HCT116 (cell line): ENCODE measurements around the gene SEMA4D. TPM values are rescaled to one million over a fixed set of nuclear protein-coding genes. Genes with fewer than 3 reads are reported as not detected.

Source experiments
- ATAC-seq: fragments of 200-7000 bp; cut with Tn5 transposase; 2 replicates; pipeline ENCODE4 v1.9.1; 2020; ENCODE audit warnings: mild to moderate bottlenecking, moderate library complexity
- BruUV-seq: library from RNA; stranded (reverse); fragments of 400-500 nt; replicated peaks from 2 replicates; lab custom pipeline; 2021; lab: Mats Ljungman, UMichigan
- CTCF ChIA-PET: fragments of 300-600 bp; sonication (Branson Sonifier 250); formaldehyde crosslinking; loops from one replicate; lab custom pipeline; 2021; ENCODE audit warnings: antibody characterized with exemption; lab: Charles Lee
- POLR2A ChIA-PET: fragments of 300-600, 350-600 bp; sonication (Branson Sonifier 250); formaldehyde crosslinking; loops from one replicate; lab custom pipeline; 2021; ENCODE audit warnings: antibody characterized with exemption; lab: Charles Lee
- RAD21 ChIA-PET, 2 experiments: fragments of 300-600 bp; sonication (Branson Sonifier 250); formaldehyde crosslinking; loops; one replicate each; lab custom pipeline; 2023; ENCODE audit warnings: low total read pairs in 2 of 2; ENCODE audit not compliant: uncharacterized antibody in 2 of 2, unreplicated experiment in 2 of 2, low non-redundant PET in 1 of 2; lab: Charles Lee
- DNase-seq: peaks from one replicate; pipeline ENCODE4 v3.0.0-alpha.2; 2010; ENCODE audit warnings: low read depth, low spot score
- H2AFZ ChIP-seq: fragments of 200-600 bp; shearing (Covaris generic), sonication (generic); 2 replicates; pipeline ENCODE4 v1.6.1; 2017; ENCODE audit warnings: low read depth, mixed run types, mixed read lengths, antibody characterized with exemption, low read length; ENCODE audit not compliant: poor library complexity, severe bottlenecking
- H3K27ac ChIP-seq: 2 replicates; pipeline ENCODE4 v1.5.1; 2012; ENCODE audit warnings: low read depth, low read length
- H3K27me3 ChIP-seq: fragments of 200-600 bp; sonication (generic); 2 replicates; pipeline ENCODE4 v1.6.1; 2016; ENCODE audit warnings: mixed run types, low read length, mixed read lengths; ENCODE audit not compliant: insufficient read depth
- H3K36me3 ChIP-seq, 2 experiments: fragments of 200-500 bp in 1 of 2; fragments of 200-600 bp in 1 of 2; sonication (Bioruptor generic) in 1 of 2; sonication (generic) in 1 of 2; 2 replicates each; pipeline versions ENCODE4 v1.5.1 to v1.6.1; 2014 to 2016; ENCODE audit warnings: low read length in 2 of 2, inconsistent platforms in 1 of 2, mixed read lengths in 1 of 2, mixed run types in 1 of 2; ENCODE audit not compliant: insufficient read depth in 2 of 2, control insufficient read depth in 1 of 2
- H3K4me1 ChIP-seq, 2 experiments: fragments of 200-600 bp in 1 of 2; sonication (generic) in 1 of 2; 2 replicates each; pipeline versions ENCODE4 v1.5.1 to v1.6.1; 2012 to 2017; ENCODE audit warnings: low read length in 2 of 2, inconsistent platforms in 1 of 2, mild to moderate bottlenecking in 1 of 2, mixed read lengths in 1 of 2, mixed run types in 1 of 2, moderate library complexity in 1 of 2; ENCODE audit not compliant: insufficient read depth in 2 of 2, control insufficient read depth in 1 of 2
- H3K4me2 ChIP-seq: fragments of 200-600 bp; sonication (generic); 2 replicates; pipeline ENCODE4 v1.6.1; 2017; ENCODE audit warnings: mixed run types, low read length, mixed read lengths
- H3K4me3 ChIP-seq, 2 experiments: fragments of 200-600 bp in 1 of 2; sonication (generic) in 1 of 2; replicated peaks in 1 of 2; 2 replicates each; pipeline ENCODE4 v1.5.1; 2011 to 2016; ENCODE audit warnings: low read length in 2 of 2, control low read depth in 1 of 2, low read depth in 1 of 2, mild to moderate bottlenecking in 1 of 2, mixed read lengths in 1 of 2, mixed run types in 1 of 2
- H3K79me2 ChIP-seq: fragments of 200-600 bp; sonication (generic); 2 replicates; pipeline ENCODE4 v1.6.1; 2017; ENCODE audit warnings: mild to moderate bottlenecking, mixed run types, low read length, moderate library complexity, mixed read lengths; ENCODE audit not compliant: insufficient read depth
- H3K9ac ChIP-seq: fragments of 200-600 bp; sonication (generic); 2 replicates; pipeline ENCODE4 v1.6.1; 2016; ENCODE audit warnings: low read length, mixed read lengths
- H3K9me2 ChIP-seq: fragments of 200-600 bp; sonication (generic), shearing (Covaris generic); 2 replicates; pipeline ENCODE4 v1.6.1; 2017; ENCODE audit warnings: mixed run types, mild to moderate bottlenecking, moderate library complexity; ENCODE audit not compliant: insufficient read depth
- H3K9me3 ChIP-seq, 2 experiments: fragments of 200-500 bp in 1 of 2; fragments of 200-600 bp in 1 of 2; sonication (Bioruptor generic) in 1 of 2; sonication (generic) in 1 of 2; 2 replicates each; pipeline ENCODE4 v1.6.1; 2014 to 2017; ENCODE audit warnings: low read length in 2 of 2, mixed read lengths in 2 of 2, inconsistent platforms in 1 of 2, low read depth in 1 of 2, mild to moderate bottlenecking in 1 of 2, mixed run types in 1 of 2, moderate library complexity in 1 of 2; ENCODE audit not compliant: control insufficient read depth in 1 of 2, insufficient read depth in 1 of 2
- H4K20me1 ChIP-seq: fragments of 200-600 bp; sonication (generic), shearing (Covaris generic); 2 replicates; pipeline ENCODE4 v1.6.1; 2017; ENCODE audit warnings: mixed run types, mild to moderate bottlenecking, moderate library complexity; ENCODE audit not compliant: insufficient read depth
- CBX3 ChIP-seq: IDR thresholded peaks from 2 replicates; pipeline ENCODE4 v1.6.1; 2012; ENCODE audit warnings: low read depth
- CEBPB ChIP-seq: IDR thresholded peaks from 2 replicates; pipeline ENCODE4 v1.6.1; 2012; ENCODE audit warnings: low read depth
- EGR1 ChIP-seq: IDR thresholded peaks from 2 replicates; pipeline ENCODE4 v1.6.1; 2012; ENCODE audit warnings: low read depth
- ELF1 ChIP-seq: IDR thresholded peaks from 2 replicates; pipeline ENCODE4 v1.6.1; 2012; ENCODE audit warnings: low read depth, borderline replicate concordance
- EZH2phosphoT487 ChIP-seq: fragments of 200-600 bp; IDR thresholded peaks from 2 replicates; pipeline ENCODE4 v1.6.1; 2018; ENCODE audit warnings: antibody characterized with exemption, borderline replicate concordance
- JUND ChIP-seq: IDR thresholded peaks from 2 replicates; pipeline ENCODE4 v1.6.1; 2012
- POLR2A ChIP-seq: IDR thresholded peaks from 2 replicates; pipeline ENCODE4 v1.7.0; 2011; ENCODE audit warnings: borderline replicate concordance; ENCODE audit not compliant: insufficient read depth, insufficient read length; ENCODE audit errors: extremely low read depth
- POLR2AphosphoS5 ChIP-seq: IDR thresholded peaks from 2 replicates; pipeline ENCODE4 v1.6.1; 2011; ENCODE audit warnings: mild to moderate bottlenecking, low read depth, low read length, moderate library complexity
- REST ChIP-seq: IDR thresholded peaks from 2 replicates; pipeline ENCODE4 v1.6.1; 2012; ENCODE audit warnings: low read depth
- SRF ChIP-seq: IDR thresholded peaks from 2 replicates; pipeline ENCODE4 v1.6.1; 2012; ENCODE audit warnings: low read depth
- TCF7L2 ChIP-seq: IDR thresholded peaks from 2 replicates; pipeline ENCODE4 v1.7.0; 2011; ENCODE audit warnings: borderline replicate concordance, inconsistent platforms; ENCODE audit not compliant: insufficient read depth, insufficient read length; ENCODE audit errors: extremely low read depth
- ZBTB33 ChIP-seq: IDR thresholded peaks from 2 replicates; pipeline ENCODE4 v1.6.1; 2011; ENCODE audit warnings: mild to moderate bottlenecking, low read length, moderate library complexity; ENCODE audit not compliant: insufficient replicate concordance; ENCODE audit errors: extremely low read depth
- ZFX ChIP-seq: fragments of 450-650 bp; IDR thresholded peaks from 2 replicates; pipeline ENCODE4 v1.6.1; 2017
- ZNF274 ChIP-seq: fragments of 200-500 bp; sonication (Bioruptor generic); IDR thresholded peaks from 2 replicates; pipeline ENCODE4 v1.6.1; 2014; ENCODE audit warnings: mild to moderate bottlenecking, low read depth, low read length, inconsistent platforms
- intact Hi-C: fragments of 100-400 bp; cut with micrococcal nuclease; formaldehyde crosslinking; loops from 2 replicates; pipeline ENCODE4 v1.10.0; 2022
- total RNA-seq: library from RNA; stranded (reverse); gene quantifications from one replicate; pipeline ENCODE4 v1.2.1, GENCODE V29; 2021; ENCODE audit not compliant: unreplicated experiment
- TF ChIP-seq, protein P1 (sequence below): IDR thresholded peaks from 2 replicates; pipeline ENCODE4 v1.6.1; 2012
- TF ChIP-seq, protein P2 (sequence below), 3 experiments: fragments of 200-600 bp in 1 of 3; sonication (generic) in 1 of 3; IDR thresholded peaks in 2 of 3; conservative IDR thresholded peaks in 1 of 3; 2 replicates each; pipeline ENCODE4 v1.5.1; 2012 to 2017; ENCODE audit warnings: low read depth in 2 of 3, low read length in 2 of 3, antibody characterized with exemption in 1 of 3, borderline replicate concordance in 1 of 3, control low read depth in 1 of 3, mild to moderate bottlenecking in 1 of 3, mixed read lengths in 1 of 3, mixed run types in 1 of 3, moderate library complexity in 1 of 3; ENCODE audit not compliant: insufficient read depth in 1 of 3
- TF ChIP-seq, protein P3 (sequence below): IDR thresholded peaks from 2 replicates; pipeline ENCODE4 v1.6.1; 2012

The SEMA4D gene
- total RNA-seq, 1 experiment from 2014 or later = 32.0 TPM

GRCh38 chr9:89531766-89532165 lies 33.9 kb upstream of the SEMA4D start:
- intact Hi-C loops = no loop called here
- no peak overlapping the region for H2AFZ ChIP-seq
- no peaks in the 10 kb centered on the region for H4K20me1 ChIP-seq
- no peaks in the 10 kb centered on the region for H3K9me2 ChIP-seq
- BruUV-seq = no TSS peak
- no peaks in the 10 kb centered on the region for H3K9me3 ChIP-seq
- H3K4me3 ChIP-seq = no peak overlapping the region
- no peak overlapping the region for H3K4me2 ChIP-seq
- POLR2A ChIA-PET = no interaction called here
- no peak overlapping the region for H3K27ac ChIP-seq
- H3K79me2 ChIP-seq = no peaks in the 10 kb centered on the region
- RAD21 ChIA-PET = no interaction called here
- H3K27me3 ChIP-seq = no peaks in the 10 kb centered on the region
- no peak for DNase-seq
- CTCF ChIA-PET = interaction anchor here (1.3 kb wide), 1 partner anchor 17 kb away, joined by 4 read pairs; no protein-coding TSS in a partner anchor
- TF ChIP-seq CBX3 = no peak
- no peak for TF ChIP-seq ZFX
- TF ChIP-seq ZNF274 = no peak
- no peak for TF ChIP-seq CEBPB
- TF ChIP-seq JUND = no peak
- TF ChIP-seq, protein P1, sequence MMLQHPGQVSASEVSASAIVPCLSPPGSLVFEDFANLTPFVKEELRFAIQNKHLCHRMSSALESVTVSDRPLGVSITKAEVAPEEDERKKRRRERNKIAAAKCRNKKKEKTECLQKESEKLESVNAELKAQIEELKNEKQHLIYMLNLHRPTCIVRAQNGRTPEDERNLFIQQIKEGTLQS = no peak
- no peak for TF ChIP-seq POLR2A
- no peak for TF ChIP-seq ZBTB33
- TF ChIP-seq POLR2AphosphoS5 = no peak
- no peak for TF ChIP-seq TCF7L2
- TF ChIP-seq ELF1 = no peak
- no peak for TF ChIP-seq EZH2phosphoT487
- no peak for TF ChIP-seq EGR1
- TF ChIP-seq, protein P2, sequence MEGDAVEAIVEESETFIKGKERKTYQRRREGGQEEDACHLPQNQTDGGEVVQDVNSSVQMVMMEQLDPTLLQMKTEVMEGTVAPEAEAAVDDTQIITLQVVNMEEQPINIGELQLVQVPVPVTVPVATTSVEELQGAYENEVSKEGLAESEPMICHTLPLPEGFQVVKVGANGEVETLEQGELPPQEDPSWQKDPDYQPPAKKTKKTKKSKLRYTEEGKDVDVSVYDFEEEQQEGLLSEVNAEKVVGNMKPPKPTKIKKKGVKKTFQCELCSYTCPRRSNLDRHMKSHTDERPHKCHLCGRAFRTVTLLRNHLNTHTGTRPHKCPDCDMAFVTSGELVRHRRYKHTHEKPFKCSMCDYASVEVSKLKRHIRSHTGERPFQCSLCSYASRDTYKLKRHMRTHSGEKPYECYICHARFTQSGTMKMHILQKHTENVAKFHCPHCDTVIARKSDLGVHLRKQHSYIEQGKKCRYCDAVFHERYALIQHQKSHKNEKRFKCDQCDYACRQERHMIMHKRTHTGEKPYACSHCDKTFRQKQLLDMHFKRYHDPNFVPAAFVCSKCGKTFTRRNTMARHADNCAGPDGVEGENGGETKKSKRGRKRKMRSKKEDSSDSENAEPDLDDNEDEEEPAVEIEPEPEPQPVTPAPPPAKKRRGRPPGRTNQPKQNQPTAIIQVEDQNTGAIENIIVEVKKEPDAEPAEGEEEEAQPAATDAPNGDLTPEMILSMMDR (IDR thresholded peaks at IDR 0.05 in 2 of 3, conservative IDR thresholded peaks at IDR 0.05 in 1 of 3; ENCODE audit: borderline replicate concordance in 1 of 3, insufficient read depth in 1 of 3, low read depth in 2 of 3, low read length in 2 of 3) = no peak
- TF ChIP-seq, protein P3, sequence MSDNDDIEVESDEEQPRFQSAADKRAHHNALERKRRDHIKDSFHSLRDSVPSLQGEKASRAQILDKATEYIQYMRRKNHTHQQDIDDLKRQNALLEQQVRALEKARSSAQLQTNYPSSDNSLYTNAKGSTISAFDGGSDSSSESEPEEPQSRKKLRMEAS = no peak
- TF ChIP-seq REST = no peak
- TF ChIP-seq SRF = no peak
- TF ChIP-seq, all 23 proteins: peak for 0
- Histone ChIP-seq H3K4me1 (no peaks in the 10 kb centered on the region), H3K36me3 (no peaks in the 10 kb centered on the region), H3K9ac (no peak overlapping the region)
- no peak for ATAC-seq
